GM12864 (cell line): ENCODE data around the gene TSSK2.

Experiments
- DNase-seq: peaks from one replicate; pipeline ENCODE4 v3.0.0-alpha.2; 2011; ENCODE audit warnings: low read depth
- H3K4me3 ChIP-seq: 2 replicates; pipeline ENCODE4 v1.5.1; 2011; ENCODE audit warnings: mild to moderate bottlenecking, low read depth, low read length, control low read depth
- TF ChIP-seq, protein P1 (sequence below): IDR thresholded peaks from 2 replicates; pipeline ENCODE4 v1.5.1; 2011; ENCODE audit warnings: low read depth, mild to moderate bottlenecking, moderate library complexity, low read length, control low read depth, inconsistent platforms; ENCODE audit errors: missing control alignments

The TSSK2 gene

DNA sequence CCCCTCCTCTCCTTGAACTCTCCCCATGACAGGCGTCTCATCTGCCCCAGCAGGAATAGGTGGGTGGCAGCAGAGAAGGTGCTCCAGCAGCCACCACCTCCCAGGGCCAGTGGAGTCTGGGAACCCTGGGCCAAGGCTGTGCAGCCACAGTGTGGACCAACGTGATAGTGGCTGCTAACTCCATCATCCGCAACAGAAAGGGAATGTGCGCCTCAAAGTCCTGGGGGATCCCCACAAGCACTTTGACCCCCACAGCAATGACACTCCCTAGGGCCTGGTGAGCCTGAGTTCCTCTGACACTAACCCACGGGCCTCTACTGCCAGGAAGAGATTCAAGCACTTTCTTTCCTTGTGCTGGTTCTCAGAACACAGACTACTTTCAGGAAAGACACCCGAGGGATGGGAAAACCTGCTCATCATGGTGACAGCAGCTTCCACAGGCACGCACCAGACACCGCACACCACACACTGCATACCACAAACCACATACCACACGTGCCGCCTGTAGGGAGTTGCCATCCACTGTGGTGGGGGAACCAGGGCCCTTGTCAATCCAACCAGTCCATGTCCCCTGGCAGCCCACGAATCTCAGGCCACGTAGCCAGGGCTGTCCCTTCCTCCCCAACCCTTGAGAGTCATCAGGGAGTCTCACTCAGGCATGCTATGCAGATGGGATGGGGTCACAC is 50.8 kb downstream of the TSSK2 start:
- DNase-seq = no peak
- TF ChIP-seq, protein P1, sequence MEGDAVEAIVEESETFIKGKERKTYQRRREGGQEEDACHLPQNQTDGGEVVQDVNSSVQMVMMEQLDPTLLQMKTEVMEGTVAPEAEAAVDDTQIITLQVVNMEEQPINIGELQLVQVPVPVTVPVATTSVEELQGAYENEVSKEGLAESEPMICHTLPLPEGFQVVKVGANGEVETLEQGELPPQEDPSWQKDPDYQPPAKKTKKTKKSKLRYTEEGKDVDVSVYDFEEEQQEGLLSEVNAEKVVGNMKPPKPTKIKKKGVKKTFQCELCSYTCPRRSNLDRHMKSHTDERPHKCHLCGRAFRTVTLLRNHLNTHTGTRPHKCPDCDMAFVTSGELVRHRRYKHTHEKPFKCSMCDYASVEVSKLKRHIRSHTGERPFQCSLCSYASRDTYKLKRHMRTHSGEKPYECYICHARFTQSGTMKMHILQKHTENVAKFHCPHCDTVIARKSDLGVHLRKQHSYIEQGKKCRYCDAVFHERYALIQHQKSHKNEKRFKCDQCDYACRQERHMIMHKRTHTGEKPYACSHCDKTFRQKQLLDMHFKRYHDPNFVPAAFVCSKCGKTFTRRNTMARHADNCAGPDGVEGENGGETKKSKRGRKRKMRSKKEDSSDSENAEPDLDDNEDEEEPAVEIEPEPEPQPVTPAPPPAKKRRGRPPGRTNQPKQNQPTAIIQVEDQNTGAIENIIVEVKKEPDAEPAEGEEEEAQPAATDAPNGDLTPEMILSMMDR = no peak
- H3K4me3 ChIP-seq = no peak overlapping the region
